Pulmonary artery endothelial cell (primary cell): Measurements from ENCODE around the gene ARHGAP25. TPM values are rescaled to one million over a fixed set of nuclear protein-coding genes. Genes with fewer than 3 reads are reported as not detected.

Source experiments
- DNase-seq: peaks from one replicate; pipeline ENCODE4 v3.0.0-alpha.2; 2011; ENCODE audit warnings: low read depth, low spot score
- total RNA-seq: library from RNA; depleted of rRNA; stranded (reverse); fragments of >200 nt; gene quantifications from 2 replicates; pipeline ENCODE4 v1.2.3, GENCODE V29; 2014

Gene ARHGAP25
- total RNA-seq, 1 donor from 2014 or later: 1.5 TPM

DNA sequence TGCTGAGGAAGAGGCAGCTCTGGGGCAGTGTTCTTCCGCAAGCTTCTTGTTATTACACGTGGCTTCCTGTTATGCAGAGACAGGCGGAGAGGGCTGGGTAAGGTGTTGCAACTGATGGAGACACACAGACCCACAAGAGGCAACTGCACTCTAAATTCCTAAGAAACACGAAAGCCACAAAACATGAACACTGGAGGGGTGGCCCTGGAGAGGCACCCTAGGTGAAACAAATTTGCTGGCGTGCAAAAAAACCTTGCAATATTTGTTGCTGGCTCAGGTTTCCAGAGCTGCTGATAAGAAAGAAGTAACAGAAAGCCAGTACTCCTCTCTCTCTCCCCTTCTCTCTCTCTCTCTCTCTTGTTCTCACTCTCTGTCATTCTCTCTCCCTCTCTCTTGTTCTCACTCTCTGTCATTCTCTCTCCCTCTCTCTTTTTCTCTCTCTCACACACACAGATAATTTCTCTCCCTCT is 31.8 kb downstream of the ARHGAP25 start:
- no peak for DNase-seq

DNA sequence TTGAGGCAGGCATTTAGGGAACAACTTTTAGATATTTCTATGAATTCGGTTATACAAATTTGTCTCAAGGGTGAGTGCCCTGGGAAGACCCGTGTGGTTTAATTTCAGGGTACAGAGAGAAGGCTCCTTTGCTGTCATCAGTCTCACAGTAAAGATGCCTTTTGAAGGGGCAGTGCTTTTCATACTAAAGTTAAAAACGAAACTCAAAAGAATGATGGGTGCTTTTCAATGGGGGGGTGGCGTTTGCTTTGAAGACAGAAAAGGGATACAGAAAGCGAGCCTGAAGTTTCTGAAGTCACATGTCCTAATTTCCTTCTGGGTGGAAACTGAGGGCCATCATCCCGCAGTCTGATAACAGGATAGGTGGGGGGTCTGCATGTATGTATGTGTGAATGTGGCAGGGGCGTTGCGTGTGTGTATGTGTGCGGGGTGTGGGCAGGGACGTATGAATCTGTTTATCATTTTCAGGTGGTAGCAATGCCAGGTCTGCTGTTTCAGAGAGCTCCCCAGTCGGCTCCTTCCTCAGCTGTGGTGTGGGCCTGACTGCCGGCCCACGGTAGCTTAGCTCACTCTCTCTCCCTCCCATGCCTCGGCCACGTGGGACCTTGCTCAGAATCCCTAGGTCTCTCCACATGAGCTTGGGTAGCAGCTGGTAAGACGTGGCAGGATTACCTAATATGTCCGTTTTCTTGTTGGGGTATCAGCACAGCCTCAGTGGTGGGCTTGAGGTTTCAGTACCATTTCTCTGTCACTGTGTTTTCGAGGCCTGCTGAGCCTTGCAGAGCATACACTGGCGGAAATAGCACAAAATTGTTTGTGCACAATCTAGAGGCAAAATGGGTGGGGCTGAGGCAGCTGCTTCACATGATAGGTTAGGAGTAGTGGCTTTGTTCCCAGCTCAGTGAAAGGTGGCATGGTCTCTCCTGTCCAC is 32.7 kb downstream of the ARHGAP25 start:
- no peak for DNase-seq

DNA sequence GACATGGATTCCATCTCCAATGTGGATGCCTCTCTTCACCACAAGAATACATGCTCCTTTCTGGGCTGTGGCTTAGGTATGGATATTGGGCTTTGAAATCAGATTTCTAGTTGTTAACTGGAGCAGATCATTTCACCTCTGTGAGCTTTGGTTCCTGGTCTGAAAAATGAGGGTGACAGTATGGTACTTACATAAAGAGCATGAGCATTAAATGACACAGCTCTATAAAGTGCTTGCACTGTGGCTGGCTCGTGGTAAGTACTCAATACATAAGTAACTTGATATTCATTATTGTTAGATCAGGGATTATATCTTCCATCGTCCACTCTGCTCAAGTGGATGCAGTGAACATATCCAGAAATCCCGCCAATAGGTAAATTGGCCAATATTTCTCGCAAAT is 33.4 kb downstream of the ARHGAP25 start:
- no peak for DNase-seq

DNA sequence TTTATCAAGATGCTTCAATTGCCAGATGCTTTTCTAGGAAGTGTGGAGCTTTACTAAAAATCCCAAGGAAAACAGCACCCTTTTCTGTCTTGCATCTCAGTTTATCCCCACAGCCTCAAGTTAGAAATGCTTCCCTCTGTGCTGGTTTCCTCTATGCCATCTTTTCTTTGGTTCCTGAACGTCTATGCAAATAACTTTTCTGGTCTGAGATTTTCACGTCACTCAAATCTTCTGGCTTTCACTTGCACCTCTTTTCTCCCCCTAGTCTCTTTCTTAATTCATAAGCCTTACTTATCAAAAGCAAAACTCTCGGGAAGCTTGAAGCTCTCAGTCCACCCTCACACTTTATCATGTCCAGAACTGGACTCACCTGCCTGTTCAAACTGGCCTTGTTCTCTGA is 33.9 kb downstream of the ARHGAP25 start:
- DNase-seq: no peak

DNA sequence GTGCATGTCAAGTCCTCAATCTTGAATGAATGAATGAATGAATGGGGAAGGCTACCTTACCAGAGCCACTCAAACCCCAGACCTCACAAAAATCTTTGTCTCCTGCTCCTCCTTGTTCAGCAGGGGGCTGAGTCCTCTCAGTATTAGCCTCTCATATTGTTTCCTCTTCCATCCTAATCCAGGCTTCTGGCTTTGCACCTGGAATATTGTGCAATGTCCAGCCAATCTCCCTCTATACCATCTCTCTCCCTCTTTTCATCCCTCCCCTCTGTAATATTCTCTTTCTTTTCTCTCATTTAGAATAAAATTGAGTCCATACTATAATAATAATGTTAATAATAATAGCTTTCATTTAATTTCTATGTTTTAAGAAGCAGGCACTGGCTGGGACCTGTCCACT is 34.3 kb downstream of the ARHGAP25 start:
- no peak for DNase-seq

DNA sequence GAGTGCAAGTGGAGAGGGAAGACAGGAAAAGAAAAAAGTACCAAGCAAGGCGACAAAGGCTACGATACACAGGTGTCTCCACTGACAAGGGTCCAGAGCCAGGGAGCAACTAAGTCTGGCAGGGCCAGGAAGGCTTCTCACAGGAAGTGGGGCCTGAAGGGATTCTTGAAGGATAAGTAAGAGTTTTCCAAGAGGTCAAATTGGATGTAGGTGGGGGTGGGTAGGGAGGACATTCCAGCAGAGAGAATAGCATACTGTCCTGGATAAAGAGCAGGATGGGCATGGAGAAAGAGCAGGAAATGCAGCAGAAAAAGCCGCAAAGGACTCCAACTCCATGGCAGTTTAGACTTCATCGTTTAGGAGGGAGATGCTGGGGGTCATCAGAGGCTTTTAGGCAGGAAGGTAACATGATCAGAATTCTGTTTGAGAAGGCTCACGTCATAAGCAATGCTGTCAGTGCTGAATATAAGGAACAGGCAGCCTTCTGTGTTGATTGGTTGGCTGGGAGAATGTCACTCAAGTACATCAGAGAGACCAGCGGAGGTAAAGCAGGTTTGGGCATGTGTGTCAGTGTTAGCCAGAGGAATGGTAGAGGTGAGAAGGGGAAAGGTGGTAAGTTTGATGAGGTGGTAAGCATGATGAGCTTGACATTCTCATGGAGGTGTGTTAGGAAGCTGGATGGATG is 35.1 kb downstream of the ARHGAP25 start:
- DNase-seq: no peak

DNA sequence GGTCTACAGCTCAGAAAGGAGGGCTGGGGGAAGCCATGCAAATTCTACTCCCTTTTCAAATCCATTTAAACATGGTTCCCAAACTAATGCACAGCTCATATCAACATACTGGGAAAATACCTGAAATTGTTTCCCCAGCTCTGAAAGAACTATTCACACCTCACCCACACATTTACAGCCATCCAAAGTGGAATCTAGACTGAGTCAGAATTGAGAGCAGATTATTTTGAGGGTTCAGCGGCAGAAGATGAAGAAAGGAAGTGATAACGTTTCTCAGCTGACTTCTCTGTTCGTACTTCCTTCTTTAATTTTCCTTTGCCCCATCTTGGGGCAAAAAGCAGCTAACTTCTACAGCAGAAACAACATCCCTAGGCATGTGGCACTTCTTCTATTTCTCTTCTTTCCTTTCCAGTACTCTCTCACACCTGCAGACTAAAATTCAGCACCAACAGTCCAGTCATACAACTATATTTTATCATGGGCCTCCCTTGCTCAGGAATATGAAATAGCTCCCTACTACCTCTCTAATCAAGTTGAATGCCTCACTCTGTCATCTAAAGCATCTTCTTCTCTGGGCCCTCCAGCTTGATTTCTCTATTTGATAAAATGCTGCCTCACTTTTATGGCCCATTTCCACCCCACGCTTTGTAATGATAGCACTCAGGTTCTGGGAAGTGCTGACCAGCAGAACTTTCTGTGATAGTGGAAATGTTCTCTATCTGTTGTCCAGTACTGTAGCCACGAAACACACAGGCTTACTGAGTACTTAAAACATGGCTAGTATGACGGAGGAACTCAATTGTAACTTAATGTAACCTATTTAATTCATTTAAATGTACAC is 35.9 kb downstream of the ARHGAP25 start:
- DNase-seq: no peak

DNA sequence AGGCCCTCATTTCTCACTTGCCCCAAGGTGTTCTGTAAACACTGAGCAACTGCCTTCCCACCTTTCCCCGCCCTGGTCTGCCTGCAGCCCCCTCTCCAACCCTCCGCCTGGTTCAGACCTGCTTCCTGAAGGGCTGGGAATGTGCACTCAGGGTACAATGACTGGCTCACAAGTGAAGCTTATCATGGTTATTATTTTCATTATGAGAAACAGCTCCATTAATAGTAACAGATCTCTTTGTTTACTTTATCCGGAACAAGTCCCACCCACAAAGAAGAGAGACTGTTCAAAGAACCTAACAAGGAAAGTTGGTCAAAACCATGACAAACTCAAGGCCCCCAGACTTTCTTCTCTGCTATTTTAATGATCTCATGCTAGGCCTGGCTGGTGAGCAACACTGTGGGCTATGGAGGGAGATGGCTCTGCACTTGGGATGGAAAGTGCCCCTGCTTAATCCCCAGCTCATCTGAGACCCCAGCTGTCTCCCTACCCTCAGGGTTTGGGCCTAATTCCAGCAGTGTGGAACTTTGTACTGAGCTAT is 36.7 kb downstream of the ARHGAP25 start:
- DNase-seq: no peak

DNA sequence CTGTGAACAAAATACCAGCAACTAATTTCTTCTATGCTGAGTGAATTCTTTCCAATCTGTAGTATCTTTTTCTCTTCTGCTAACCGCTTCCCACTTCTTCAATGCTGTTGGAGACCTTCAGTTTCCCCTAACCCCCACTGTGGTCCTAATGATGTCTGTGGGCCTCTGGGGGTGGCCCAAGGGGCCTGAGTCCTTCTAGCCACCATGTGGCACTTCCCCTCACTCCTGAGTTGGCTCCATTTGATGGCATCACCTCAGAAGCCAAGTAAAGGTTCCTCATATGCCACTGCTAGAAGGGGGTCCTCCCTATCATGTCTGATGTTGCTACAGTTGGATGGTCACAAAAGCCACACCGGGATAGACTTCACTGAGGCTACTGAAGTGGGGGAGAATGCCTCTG is 37.5 kb downstream of the ARHGAP25 start:
- no peak for DNase-seq

DNA sequence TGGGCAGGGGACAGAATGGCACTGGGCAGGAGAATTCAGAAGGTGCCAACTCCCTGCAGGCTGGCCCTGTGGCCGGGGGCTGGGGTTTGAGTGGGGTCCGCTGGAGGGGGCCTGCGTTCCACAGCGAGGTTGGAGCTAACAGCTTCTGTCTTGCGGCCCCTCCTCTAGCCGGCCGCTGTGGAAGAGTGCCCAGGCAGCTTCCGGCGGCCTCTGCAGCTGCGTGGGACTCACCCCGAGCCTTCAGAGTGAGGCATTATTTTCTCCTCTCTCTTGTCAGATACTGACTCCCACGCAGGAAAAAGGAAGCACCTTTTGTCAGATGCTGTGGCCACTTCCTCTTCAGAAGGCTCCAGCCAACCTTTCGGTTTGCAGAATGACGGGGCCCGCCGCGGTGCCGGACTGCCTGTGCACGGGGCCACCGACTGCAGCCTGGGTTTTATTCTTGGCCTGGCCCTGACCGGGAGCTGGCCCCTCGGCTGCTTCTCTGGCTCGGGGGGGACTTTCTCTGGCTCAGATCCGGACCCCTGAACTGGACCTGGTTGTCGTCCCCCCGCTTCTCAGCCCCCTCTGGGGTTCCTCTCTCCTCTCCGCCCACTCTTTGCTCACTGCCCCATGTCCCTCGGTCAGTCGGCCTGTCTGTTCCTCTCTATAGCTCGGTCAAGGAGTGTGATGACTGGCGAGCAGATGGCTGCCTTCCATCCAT is 40.1 kb downstream of the ARHGAP25 start:
- DNase-seq: peak; percentile 51

DNA sequence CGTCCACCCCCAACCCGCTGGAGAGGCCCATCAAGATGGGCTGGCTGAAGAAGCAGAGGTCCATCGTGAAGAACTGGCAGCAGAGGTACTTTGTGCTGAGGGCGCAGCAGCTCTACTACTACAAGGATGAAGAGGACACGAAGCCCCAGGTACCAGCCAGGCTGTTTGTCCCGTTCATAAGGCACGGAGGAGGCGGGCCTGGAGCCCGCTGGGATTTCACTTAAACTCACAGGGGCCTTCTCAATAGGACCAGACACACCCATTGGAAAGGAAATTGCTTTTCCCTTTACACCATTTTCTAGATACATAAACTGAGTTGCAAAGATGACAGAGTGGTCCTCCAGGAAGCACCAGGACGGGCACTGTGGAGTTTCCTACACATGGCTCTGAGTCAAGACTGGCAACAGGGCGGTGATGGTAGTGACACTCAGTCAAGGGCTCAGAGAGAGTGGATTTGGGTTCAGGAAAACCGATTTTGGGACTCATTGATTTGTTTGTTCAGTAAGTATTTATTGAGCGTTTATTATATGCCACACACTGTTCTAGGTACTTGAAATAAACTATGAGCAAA is 40.7 kb downstream of the ARHGAP25 start:
- DNase-seq: no peak

DNA sequence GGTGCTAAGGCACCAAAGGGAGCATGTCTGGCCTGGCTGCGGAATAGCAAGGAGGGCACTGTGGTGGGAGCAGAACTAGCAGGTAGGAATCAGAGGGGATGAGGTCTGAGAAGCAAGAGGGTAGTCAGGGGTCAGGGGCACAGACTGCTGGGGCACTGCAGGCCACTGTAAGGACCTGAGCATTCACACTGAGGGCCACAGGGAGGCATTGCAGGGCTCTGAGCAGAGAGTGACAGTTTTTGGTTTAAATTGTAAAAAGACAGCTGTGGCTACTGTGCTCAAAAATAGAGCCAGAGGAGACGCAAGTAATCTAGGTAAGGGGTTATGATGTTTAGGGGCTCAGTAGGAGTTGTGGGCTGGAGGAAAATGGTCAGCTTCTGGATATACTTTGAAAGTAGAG is 41.5 kb downstream of the ARHGAP25 start:
- DNase-seq: no peak

DNA sequence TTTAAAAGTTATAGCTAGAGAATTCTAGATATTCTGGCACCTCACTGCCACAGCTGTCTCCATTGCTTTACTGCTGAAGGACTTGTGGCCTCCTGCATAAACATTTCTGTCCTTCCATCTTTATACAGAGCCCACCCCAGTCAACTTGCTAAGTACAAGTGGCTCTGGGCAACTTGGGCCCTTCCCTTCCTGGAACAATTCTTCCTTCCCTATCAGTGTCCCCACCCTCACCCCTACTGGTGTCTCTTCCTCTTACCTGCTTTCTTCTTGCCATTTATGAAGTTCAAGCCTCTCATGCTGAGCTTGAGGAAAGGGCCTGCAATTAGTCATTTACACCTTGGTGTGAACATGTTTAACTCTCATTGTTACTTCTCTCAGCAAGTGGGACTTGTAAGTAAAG is 45.0 kb downstream of the ARHGAP25 start:
- no peak for DNase-seq

DNA sequence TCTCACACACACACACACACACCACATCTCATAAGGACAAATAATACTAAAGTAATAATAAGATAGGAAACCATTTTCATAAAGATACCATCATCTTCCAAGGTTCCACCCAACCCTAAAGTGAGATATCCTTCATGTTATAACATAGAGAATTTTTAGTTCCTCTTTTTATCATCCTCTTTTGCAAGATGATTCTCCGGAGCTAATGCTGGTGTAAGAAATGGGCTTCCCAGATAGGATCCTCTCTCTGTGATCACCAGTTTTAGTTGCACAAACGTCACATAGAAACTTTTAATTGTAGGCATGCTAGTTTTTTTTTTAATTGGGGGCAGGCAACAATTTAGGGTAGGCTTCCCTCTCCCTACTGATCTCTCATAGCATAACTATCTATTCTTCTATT is 49.6 kb downstream of the ARHGAP25 start:
- no peak for DNase-seq

DNA sequence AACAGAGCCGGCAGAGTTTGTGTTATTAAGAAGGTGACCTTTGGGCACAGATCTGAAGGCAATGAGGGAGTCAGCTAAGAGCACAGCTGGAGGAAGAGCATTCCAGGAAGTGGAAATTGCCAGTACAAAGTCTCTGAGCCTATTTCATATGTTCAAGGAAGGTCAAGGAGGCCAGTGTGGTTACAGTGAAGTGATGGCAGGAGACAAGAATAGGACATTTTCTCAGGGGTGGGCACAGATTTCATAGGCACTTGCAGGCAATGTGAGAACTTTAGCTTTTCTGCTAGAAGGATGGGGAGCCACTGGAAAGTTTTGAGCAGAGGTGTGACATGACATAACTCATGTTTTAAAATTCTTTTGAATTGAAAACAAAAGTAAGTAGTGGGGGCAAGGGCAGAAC is 50.3 kb downstream of the ARHGAP25 start:
- no peak for DNase-seq

DNA sequence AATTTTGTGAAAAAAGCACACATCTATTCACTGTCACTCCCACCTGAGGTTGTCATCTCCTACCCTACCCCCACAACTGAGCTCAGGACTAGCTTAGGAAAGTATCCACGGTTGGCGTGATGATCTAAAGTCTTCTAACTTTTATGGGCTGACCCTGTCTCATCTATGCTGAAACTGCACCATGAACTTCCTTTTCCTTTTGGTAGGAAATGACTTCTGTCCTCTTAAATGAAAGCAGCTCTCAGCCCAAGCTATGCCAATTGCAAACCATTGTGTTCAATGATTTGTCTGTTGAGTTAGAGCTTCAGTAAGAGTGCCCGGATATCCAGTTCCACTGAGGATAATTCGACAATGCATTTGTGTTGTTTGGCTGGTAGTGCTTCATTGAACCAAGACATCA is 52.7 kb downstream of the ARHGAP25 start:
- no peak for DNase-seq

DNA sequence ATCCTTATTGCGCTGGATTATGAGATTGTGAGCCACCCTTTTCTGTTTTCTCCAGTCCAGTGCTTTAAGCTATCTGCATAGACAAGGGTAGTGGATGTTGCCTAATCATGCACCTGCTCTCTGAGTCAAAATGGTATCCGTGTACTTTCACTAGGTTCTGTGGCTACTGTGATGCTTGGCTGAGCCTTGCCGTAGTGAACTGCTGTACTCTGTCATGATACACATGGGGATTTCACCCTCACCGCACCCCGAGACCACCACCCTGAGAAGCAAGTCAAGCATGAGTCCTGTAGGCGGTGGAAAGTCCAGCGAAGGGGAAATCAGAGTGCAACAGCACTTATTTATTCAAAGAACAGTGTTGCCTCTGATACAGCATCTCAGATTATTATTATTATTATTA is 55.0 kb downstream of the ARHGAP25 start:
- DNase-seq: no peak

DNA sequence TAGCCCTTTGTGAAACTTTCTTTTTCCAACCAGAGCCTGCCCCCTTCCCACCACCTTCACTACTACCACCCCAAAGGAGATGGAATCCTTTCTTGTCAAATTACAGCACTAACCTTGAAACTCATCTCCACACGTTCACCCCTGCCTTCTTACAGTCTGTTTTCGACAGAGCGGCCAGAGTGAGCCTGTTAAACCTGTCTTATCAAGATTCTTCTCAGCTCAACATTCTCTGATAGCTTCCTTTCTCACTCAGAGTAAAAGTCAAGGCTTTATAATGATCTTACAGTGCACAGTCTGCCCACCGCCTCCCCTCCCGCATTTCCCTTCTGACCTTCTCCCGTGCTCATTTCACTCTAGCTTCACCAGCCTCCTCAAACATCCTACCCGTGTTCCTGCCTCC is 56.0 kb downstream of the ARHGAP25 start:
- no peak for DNase-seq

DNA sequence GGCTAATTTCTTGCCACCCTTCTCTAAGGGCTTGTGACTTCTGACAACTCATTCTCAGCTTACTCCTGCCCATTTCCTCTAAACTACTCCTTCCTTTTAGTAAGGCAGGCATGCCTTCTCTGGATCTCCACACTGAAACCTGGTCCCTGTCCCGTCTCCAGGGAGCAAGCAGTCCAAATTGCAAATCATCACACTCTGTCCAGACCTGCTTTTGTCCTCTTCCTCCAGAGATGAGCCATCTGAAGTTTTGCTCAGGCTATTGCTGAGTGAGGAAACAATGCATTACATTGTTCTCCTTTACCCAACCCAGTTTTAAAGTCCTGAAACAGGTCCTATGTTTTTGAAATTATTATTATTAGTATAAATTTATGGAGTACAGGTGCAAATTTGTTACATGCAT is 57.3 kb downstream of the ARHGAP25 start:
- DNase-seq: no peak

DNA sequence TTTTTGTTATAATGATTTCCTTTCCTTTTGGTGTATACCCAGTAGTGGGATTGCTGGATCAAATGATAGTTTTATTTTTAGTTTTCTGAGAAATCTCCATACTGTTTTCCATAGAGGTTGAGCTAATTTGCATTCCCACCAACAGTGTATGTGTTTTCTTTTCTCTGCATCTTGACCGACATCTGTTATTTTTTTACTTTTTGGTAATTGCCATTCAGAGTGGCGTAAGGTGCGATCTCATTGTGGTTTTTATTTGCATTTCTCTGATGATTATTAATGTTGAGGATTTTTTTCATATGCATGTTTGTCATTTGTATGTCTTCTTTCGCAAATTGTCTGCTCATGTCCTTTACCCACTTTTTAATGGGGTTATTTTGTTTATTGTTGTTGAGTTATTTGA is 58.1 kb downstream of the ARHGAP25 start:
- DNase-seq: no peak
